Astrocyte (in vitro differentiated cells and primary cell): ENCODE data around the gene GALNT6. TPM values are rescaled to one million over a fixed set of nuclear protein-coding genes. Genes with fewer than 3 reads are reported as not detected.

Experiments
- DNase-seq: peaks from one replicate; pipeline ENCODE4 v3.0.0-alpha.2; 2010; ENCODE audit warnings: low read depth
- FAIRE-seq: peaks from 2 replicates; lab custom pipeline; 2011; peaks lifted over from hg19 to GRCh38; lab: Jason Lieb, UNC
- H2AFZ ChIP-seq: 2 replicates; pipeline ENCODE4 v1.6.0; 2012; ENCODE audit warnings: low read depth, low read length, inconsistent platforms
- H3K27ac ChIP-seq: 2 replicates; pipeline ENCODE4 v1.5.1; 2011; ENCODE audit warnings: low read depth, low read length, inconsistent platforms
- H3K27me3 ChIP-seq: 2 replicates; pipeline ENCODE4 v1.6.0; 2011; ENCODE audit warnings: low read length, inconsistent platforms; ENCODE audit not compliant: insufficient read depth
- H3K36me3 ChIP-seq: 2 replicates; pipeline ENCODE4 v1.5.1; 2011; ENCODE audit warnings: low read length, inconsistent platforms; ENCODE audit not compliant: insufficient read depth
- H3K4me1 ChIP-seq: 2 replicates; pipeline ENCODE4 v1.5.1; 2011; ENCODE audit warnings: low read length, inconsistent platforms; ENCODE audit not compliant: insufficient read depth
- H3K4me2 ChIP-seq: 2 replicates; pipeline ENCODE4 v1.6.0; 2012; ENCODE audit warnings: low read length, inconsistent platforms
- H3K4me3 ChIP-seq: 2 replicates; pipeline ENCODE4 v1.5.1; 2011; ENCODE audit warnings: low read depth, mild to moderate bottlenecking, low read length, inconsistent platforms; ENCODE audit not compliant: insufficient read depth
- H3K79me2 ChIP-seq: 2 replicates; pipeline ENCODE4 v1.6.0; 2012; ENCODE audit warnings: mild to moderate bottlenecking, low read length, inconsistent platforms; ENCODE audit not compliant: insufficient read depth
- H3K9ac ChIP-seq: 2 replicates; pipeline ENCODE4 v1.6.0; 2012; ENCODE audit warnings: mild to moderate bottlenecking, low read length, inconsistent platforms
- H3K9me3 ChIP-seq: 2 replicates; pipeline ENCODE4 v1.5.1; 2012; ENCODE audit warnings: low read depth, mild to moderate bottlenecking, low read length, inconsistent platforms; ENCODE audit not compliant: insufficient read depth
- H4K20me1 ChIP-seq: 2 replicates; pipeline ENCODE4 v1.6.0; 2012; ENCODE audit warnings: low read length, inconsistent platforms; ENCODE audit not compliant: insufficient read depth
- H3K27ac Mint-ChIP-seq: one replicate; pipeline ENCODE4 v1.8.0; 2021; ENCODE audit warnings: mild to moderate bottlenecking, mixed read lengths; ENCODE audit not compliant: unreplicated experiment
- H3K27me3 Mint-ChIP-seq: one replicate; pipeline ENCODE4 v1.8.0; 2021; ENCODE audit warnings: low read depth, mixed read lengths; ENCODE audit not compliant: unreplicated experiment
- H3K36me3 Mint-ChIP-seq: one replicate; pipeline ENCODE4 v1.8.0; 2021; ENCODE audit warnings: low read depth, mixed read lengths; ENCODE audit not compliant: unreplicated experiment
- H3K4me1 Mint-ChIP-seq: one replicate; pipeline ENCODE4 v1.8.0; 2021; ENCODE audit warnings: low read depth, mixed read lengths; ENCODE audit not compliant: unreplicated experiment
- H3K4me3 Mint-ChIP-seq: one replicate; pipeline ENCODE4 v1.8.0; 2021; ENCODE audit warnings: mild to moderate bottlenecking, moderate library complexity, mixed read lengths; ENCODE audit not compliant: unreplicated experiment
- H3K9me3 Mint-ChIP-seq: one replicate; pipeline ENCODE4 v1.8.0; 2021; ENCODE audit warnings: mild to moderate bottlenecking, mixed read lengths; ENCODE audit not compliant: unreplicated experiment
- CTCF ChIP-seq: IDR thresholded peaks from 2 replicates; pipeline ENCODE4 v1.5.1; 2011; ENCODE audit warnings: low read depth, mild to moderate bottlenecking, inconsistent platforms, low read length, moderate library complexity; ENCODE audit not compliant: insufficient read depth
- EZH2 ChIP-seq: IDR thresholded peaks from 2 replicates; pipeline ENCODE4 v1.6.1; 2012; ENCODE audit warnings: mild to moderate bottlenecking, low read length, inconsistent platforms; ENCODE audit not compliant: insufficient read depth
- total RNA-seq: library from RNA; stranded (reverse); gene quantifications from 2 replicates; pipeline ENCODE4 v1.2.1, GENCODE V29; 2021

GALNT6 gene
- total RNA-seq, 1 donor from 2014 or later = 13.8 TPM

DNA sequence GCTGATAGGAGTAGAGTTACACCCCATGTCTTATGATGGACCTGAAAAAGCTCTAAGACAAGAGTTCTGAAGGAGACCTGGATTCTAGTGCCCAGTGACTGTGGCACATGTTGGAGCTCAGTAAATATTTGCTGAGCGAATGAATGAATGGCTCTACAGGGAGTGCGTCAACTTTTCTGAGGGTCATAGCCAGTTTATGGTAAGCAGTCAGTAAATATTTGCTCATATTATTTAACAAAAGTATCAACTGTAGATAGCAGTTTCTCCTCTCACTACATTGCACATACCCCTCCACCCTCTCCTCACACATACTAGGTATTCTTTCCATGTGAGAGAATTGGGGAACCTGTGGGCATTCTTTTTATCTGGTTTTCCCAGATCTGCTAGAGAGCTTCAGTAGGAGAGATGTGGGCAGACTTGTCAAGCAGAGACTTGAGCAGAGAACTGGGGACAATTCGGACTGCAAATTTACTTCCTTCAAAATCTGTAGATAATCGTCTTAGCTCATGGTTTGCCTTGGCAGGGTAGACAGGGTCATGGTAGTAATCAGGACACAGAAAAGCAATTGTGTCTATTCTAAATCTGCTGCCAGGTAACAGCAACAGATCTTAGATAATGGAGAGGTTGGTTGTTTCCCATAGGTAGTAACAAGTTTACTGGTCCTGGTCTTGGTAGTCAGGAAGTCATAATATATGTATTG, 39.1 kb upstream of the GALNT6 start:
- H3K27me3 Mint-ChIP-seq = peaks cover 4% of the 10 kb centered on the region
- DNase-seq (no peak), FAIRE-seq (no peak)
- Histone ChIP-seq H3K79me2 (no peaks in the 10 kb centered on the region), H3K9ac (no peak overlapping the region), H3K4me1 (no peaks in the 10 kb centered on the region), H3K4me3 (no peak overlapping the region), H3K27me3 (no peaks in the 10 kb centered on the region), H3K36me3 (no peaks in the 10 kb centered on the region), H2AFZ (no peak overlapping the region), H3K9me3 (no peaks in the 10 kb centered on the region), H3K27ac (no peak overlapping the region), H3K4me2 (no peak overlapping the region), H4K20me1 (no peaks in the 10 kb centered on the region)
- peaks cover 2% of the 10 kb centered on the region for H3K36me3 Mint-ChIP-seq
- no peaks in the 10 kb centered on the region for H3K4me1 Mint-ChIP-seq
- peaks cover 2% of the 10 kb centered on the region for H3K9me3 Mint-ChIP-seq
- no peak for TF ChIP-seq CTCF
- TF ChIP-seq EZH2 = no peak
- H3K27ac Mint-ChIP-seq = no peak overlapping the region
- no peak overlapping the region for H3K4me3 Mint-ChIP-seq

DNA sequence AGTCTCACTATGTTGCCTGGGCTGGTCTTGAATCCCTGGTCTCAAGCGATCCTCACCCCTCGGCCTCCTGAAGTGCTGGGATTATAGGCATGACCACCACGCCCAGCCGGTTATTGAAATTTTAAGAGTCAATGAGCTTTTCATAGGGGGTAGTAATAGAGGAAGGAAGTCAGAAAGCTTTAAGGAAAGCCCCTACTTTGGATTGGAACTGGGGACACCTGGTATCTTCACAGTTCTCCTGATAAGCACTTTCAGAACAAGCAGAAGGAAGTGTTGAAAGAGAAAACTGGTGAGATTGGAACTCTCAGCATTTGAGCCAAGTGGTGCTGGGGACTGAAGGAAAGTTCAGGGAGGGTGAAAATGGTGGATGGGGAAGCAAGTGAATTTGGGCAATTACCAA, 38.5 kb upstream of the GALNT6 start:
- Histone ChIP-seq H3K79me2 (no peaks in the 10 kb centered on the region), H3K9ac (no peak overlapping the region), H3K4me1 (no peaks in the 10 kb centered on the region), H3K4me2 (no peak overlapping the region), H3K9me3 (no peaks in the 10 kb centered on the region), H3K27ac (no peak overlapping the region), H2AFZ (no peak overlapping the region), H3K36me3 (no peaks in the 10 kb centered on the region), H4K20me1 (no peaks in the 10 kb centered on the region), H3K27me3 (no peaks in the 10 kb centered on the region), H3K4me3 (no peak overlapping the region)
- FAIRE-seq (no peak), DNase-seq (no peak)
- no peak for TF ChIP-seq EZH2
- no peak for TF ChIP-seq CTCF
- peaks cover 2% of the 10 kb centered on the region for H3K9me3 Mint-ChIP-seq
- H3K36me3 Mint-ChIP-seq = peaks cover 2% of the 10 kb centered on the region
- H3K4me1 Mint-ChIP-seq = no peaks in the 10 kb centered on the region
- H3K4me3 Mint-ChIP-seq = no peak overlapping the region
- H3K27ac Mint-ChIP-seq = no peak overlapping the region
- peaks cover 4% of the 10 kb centered on the region for H3K27me3 Mint-ChIP-seq

GRCh38 chr12:51428256-51428655, 37.0 kb upstream of the GALNT6 start:
- Histone ChIP-seq H2AFZ (no peak overlapping the region), H3K27ac (no peak overlapping the region), H3K36me3 (no peaks in the 10 kb centered on the region), H3K9me3 (no peaks in the 10 kb centered on the region), H3K27me3 (no peaks in the 10 kb centered on the region), H3K9ac (no peak overlapping the region), H3K79me2 (no peaks in the 10 kb centered on the region), H4K20me1 (no peaks in the 10 kb centered on the region), H3K4me1 (peaks cover 4% of the 10 kb centered on the region), H3K4me3 (no peak overlapping the region), H3K4me2 (no peak overlapping the region)
- no peak for FAIRE-seq
- no peak overlapping the region for H3K27ac Mint-ChIP-seq
- peaks cover 2% of the 10 kb centered on the region for H3K36me3 Mint-ChIP-seq
- no peak for TF ChIP-seq CTCF
- TF ChIP-seq EZH2 = no peak
- DNase-seq = no peak
- H3K4me1 Mint-ChIP-seq = no peaks in the 10 kb centered on the region
- peaks cover 4% of the 10 kb centered on the region for H3K27me3 Mint-ChIP-seq
- H3K9me3 Mint-ChIP-seq = peaks cover 2% of the 10 kb centered on the region
- no peak overlapping the region for H3K4me3 Mint-ChIP-seq
